DOHH2 (cell line): ENCODE measurements around the gene POLR2B.
"Not testable (repeated sequence)": the region's sequence is repeated elsewhere in the genome, so short reads cannot be mapped to it uniquely, and the experiment has no call there.

Experiments
- H3F3A ChIP-seq: fragments of 200-600 bp; sonication (generic), shearing (Covaris generic); 2 replicates; pipeline ENCODE4 v1.6.0; 2016; ENCODE audit warnings: antibody characterized with exemption, mild to moderate bottlenecking; ENCODE audit not compliant: control insufficient read depth, insufficient read depth
- H3K27ac ChIP-seq: fragments of 200-600 bp; sonication (generic); 2 replicates; pipeline ENCODE4 v1.5.1; 2014; ENCODE audit warnings: low read depth, mild to moderate bottlenecking, low read length, moderate library complexity
- H3K27me3 ChIP-seq: fragments of 200-600 bp; sonication (generic); 2 replicates; pipeline ENCODE4 v1.6.1; 2014; ENCODE audit warnings: mild to moderate bottlenecking, low read length, mixed read lengths; ENCODE audit not compliant: control insufficient read depth
- H3K36me3 ChIP-seq: fragments of 200-600 bp; sonication (generic); 2 replicates; pipeline ENCODE4 v1.6.1; 2014; ENCODE audit warnings: mild to moderate bottlenecking, low read length, moderate library complexity, mixed read lengths; ENCODE audit not compliant: control insufficient read depth
- H3K4me1 ChIP-seq: fragments of 200-600 bp; sonication (generic); 2 replicates; pipeline ENCODE4 v1.6.1; 2014; ENCODE audit warnings: mild to moderate bottlenecking, low read length, mixed read lengths; ENCODE audit not compliant: control insufficient read depth
- H3K4me2 ChIP-seq: fragments of 200-600 bp; sonication (generic); 2 replicates; pipeline ENCODE4 v1.6.0; 2014; ENCODE audit warnings: mild to moderate bottlenecking, low read length, moderate library complexity
- H3K4me3 ChIP-seq: fragments of 200-600 bp; sonication (generic); 2 replicates; pipeline ENCODE4 v1.5.1; 2014; ENCODE audit warnings: mild to moderate bottlenecking, low read length, mixed read lengths
- H3K79me2 ChIP-seq: fragments of 200-600 bp; sonication (generic); 2 replicates; pipeline ENCODE4 v1.6.1; 2014; ENCODE audit warnings: mild to moderate bottlenecking, low read length, mixed read lengths; ENCODE audit not compliant: control insufficient read depth
- H3K9me2 ChIP-seq: fragments of 200-600 bp; sonication (generic); replicated peaks from 2 replicates; pipeline ENCODE4 v1.6.1; 2014; ENCODE audit warnings: mild to moderate bottlenecking, low read length, mixed read lengths; ENCODE audit not compliant: control insufficient read depth
- H3K9me3 ChIP-seq: fragments of 200-600 bp; sonication (generic); 2 replicates; pipeline ENCODE4 v1.6.1; 2014; ENCODE audit warnings: antibody characterized with exemption, low read length, mixed read lengths; ENCODE audit not compliant: control insufficient read depth, insufficient read depth
- H4K20me1 ChIP-seq: fragments of 200-600 bp; sonication (generic); 2 replicates; pipeline ENCODE4 v1.6.0; 2014; ENCODE audit warnings: low read depth, mild to moderate bottlenecking, antibody characterized with exemption, low read length, moderate library complexity; ENCODE audit not compliant: control insufficient read depth, insufficient read depth
- EZH2phosphoT487 ChIP-seq: fragments of 200-600 bp; sonication (generic); IDR thresholded peaks from 2 replicates; pipeline ENCODE4 v1.6.1; 2017; ENCODE audit warnings: borderline replicate concordance, mild to moderate bottlenecking, antibody characterized with exemption, low read length, moderate library complexity, mixed read lengths
- TF ChIP-seq, protein P1 (sequence below): fragments of 200-600 bp; sonication (generic); IDR thresholded peaks from one replicate; pipeline ENCODE4 v1.5.1; 2014; ENCODE audit warnings: antibody characterized with exemption, mild to moderate bottlenecking, low read depth, low read length; ENCODE audit not compliant: poor library complexity, severe bottlenecking

The POLR2B gene

DNA sequence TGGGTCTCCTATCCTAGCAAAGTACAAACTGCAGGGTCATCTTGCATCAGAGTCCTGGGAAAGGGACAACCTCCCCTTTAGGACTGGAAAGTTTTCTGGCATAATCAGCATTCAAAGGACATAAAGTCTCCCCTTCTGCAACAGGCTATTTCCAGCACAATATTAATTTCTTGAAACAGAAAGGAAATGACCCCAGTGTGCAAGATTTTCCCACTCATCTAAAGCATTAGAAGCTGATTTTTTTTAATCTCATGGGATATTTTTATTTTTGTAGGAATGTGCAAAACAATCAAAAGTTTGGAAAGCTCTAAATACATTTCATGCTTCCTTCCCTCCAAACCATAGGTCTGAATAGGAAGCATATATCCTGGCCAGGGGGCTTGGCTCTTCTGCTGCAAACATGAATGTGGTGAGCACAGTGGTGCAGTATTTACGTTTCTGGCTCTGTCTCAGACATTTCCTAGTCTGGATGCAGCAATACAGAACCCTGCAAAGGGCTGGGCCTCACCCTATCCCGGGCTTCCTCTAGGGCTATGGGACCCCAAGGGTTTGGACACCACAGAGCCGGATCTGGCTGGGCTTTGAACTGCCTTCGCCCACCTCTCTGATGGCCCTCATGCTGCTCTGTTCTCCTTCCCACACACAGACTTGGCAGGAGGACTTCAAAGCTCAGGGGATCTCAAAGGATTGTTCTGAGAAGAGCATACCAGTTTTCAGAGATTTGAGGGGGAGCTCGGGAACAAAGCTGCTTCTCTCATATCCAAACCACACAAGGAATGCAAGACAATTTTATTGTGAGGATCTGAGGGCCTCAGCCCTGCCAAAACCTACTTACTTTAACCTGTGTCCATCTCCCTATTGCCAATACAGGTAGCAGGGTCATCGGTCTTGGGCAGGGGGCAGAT, 64.9 kb downstream of the POLR2B start:
- peaks cover 4% of the 10 kb centered on the region; the same call in 1 of the 2 replicates for H3K27me3 ChIP-seq
- TF ChIP-seq EZH2phosphoT487, result no peak
- TF ChIP-seq, protein P1, sequence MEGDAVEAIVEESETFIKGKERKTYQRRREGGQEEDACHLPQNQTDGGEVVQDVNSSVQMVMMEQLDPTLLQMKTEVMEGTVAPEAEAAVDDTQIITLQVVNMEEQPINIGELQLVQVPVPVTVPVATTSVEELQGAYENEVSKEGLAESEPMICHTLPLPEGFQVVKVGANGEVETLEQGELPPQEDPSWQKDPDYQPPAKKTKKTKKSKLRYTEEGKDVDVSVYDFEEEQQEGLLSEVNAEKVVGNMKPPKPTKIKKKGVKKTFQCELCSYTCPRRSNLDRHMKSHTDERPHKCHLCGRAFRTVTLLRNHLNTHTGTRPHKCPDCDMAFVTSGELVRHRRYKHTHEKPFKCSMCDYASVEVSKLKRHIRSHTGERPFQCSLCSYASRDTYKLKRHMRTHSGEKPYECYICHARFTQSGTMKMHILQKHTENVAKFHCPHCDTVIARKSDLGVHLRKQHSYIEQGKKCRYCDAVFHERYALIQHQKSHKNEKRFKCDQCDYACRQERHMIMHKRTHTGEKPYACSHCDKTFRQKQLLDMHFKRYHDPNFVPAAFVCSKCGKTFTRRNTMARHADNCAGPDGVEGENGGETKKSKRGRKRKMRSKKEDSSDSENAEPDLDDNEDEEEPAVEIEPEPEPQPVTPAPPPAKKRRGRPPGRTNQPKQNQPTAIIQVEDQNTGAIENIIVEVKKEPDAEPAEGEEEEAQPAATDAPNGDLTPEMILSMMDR, result no peak
- no peak overlapping the region for H3K4me3 ChIP-seq
- H3K4me1 ChIP-seq, result no peaks in the 10 kb centered on the region
- H3K79me2 ChIP-seq, result no peaks in the 10 kb centered on the region
- no peaks in the 10 kb centered on the region for H3K9me3 ChIP-seq
- H3K27ac ChIP-seq, result no peak overlapping the region
- H3K36me3 ChIP-seq, result no peaks in the 10 kb centered on the region
- no peaks in the 10 kb centered on the region for H4K20me1 ChIP-seq
- H3K9me2 ChIP-seq, result no peaks in the 10 kb centered on the region
- no peak overlapping the region for H3K4me2 ChIP-seq
- no peaks in the 10 kb centered on the region for H3F3A ChIP-seq

DNA sequence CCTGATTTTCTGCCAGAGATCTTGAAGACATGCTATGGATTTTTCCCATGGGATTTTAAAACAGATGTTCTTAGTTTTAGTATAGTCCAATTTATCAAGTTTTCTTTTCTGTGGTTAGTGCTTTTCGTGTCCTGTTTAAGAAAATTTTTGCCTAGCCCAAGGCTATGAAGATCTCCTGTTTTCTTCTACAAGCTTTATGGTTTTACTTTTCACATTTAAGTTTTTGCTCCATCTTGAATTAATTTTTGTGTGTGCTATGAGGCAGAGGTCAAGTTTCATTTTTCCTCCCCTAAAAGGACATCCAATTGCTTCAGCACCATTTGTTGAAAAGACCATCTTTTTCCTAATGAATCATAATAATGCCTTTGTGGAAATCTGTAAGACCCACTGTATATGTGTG, 65.6 kb downstream of the POLR2B start:
- Histone ChIP-seq H3K36me3 (no peaks in the 10 kb centered on the region), H3K4me3 (no peak overlapping the region), H3K27ac (no peak overlapping the region), H4K20me1 (no peaks in the 10 kb centered on the region), H3K9me3 (no peaks in the 10 kb centered on the region), H3K27me3 (peaks cover 4% of the 10 kb centered on the region; the same call in 1 of the 2 replicates), H3K9me2 (no peaks in the 10 kb centered on the region), H3F3A (no peaks in the 10 kb centered on the region), H3K4me1 (no peaks in the 10 kb centered on the region), H3K4me2 (no peak overlapping the region), H3K79me2 (no peaks in the 10 kb centered on the region)
- TF ChIP-seq EZH2phosphoT487, result no peak
- TF ChIP-seq, protein P1, result no peak

DNA sequence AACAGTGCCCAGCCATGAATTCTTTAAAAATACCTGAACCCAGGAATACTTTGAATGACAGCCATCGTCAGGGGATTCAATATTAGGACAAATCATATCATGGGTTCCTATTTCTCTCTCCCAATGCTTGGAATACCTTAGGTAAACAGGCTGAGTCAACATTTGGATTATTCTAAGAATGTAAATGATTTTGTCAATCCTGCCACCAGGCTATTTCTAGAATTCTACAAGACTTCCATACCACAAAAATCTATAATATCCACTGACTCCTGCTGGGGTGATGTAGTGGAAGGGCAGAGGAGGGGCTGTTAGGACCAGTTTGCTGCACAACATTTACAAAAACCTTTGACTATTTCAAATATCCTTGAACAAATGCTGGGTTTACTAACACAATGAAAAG, 66.3 kb downstream of the POLR2B start:
- no peaks in the 10 kb centered on the region for H4K20me1 ChIP-seq

DNA sequence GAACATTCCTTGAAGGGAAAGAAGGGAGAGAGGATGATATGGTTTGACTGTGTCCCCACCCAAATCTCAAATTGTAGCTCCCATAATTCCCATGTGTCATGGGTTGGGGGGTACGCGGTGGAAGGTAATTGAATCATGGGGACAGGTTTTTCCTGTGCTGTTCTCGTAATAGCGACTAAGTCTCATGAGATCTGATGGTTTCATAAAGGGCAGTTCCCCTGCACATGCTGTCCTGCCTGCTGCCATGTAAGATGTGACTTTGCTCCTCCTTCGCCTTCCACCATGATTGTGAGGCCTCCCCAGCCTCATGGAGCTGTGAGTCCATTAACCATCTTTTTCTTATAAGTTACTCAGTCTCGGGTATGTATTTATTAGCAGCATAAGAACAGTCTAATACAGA, 68.3 kb downstream of the POLR2B start:
- not testable (repeated sequence) for H3K9me3 ChIP-seq, H3K4me1 ChIP-seq, H3K9me2 ChIP-seq, H3F3A ChIP-seq, H3K27ac ChIP-seq, H3K27me3 ChIP-seq, H3K79me2 ChIP-seq, H3K4me3 ChIP-seq, H3K36me3 ChIP-seq, H3K4me2 ChIP-seq, H4K20me1 ChIP-seq

More for the DNA sequence above, 66.3 kb downstream of the POLR2B start:
- TF ChIP-seq, protein P1, result no peak
- no peak for TF ChIP-seq EZH2phosphoT487
- Histone ChIP-seq H3K4me1 (no peaks in the 10 kb centered on the region), H3F3A (no peaks in the 10 kb centered on the region), H3K9me3 (no peaks in the 10 kb centered on the region), H3K36me3 (no peaks in the 10 kb centered on the region), H3K27ac (no peak overlapping the region), H3K27me3 (peaks cover 4% of the 10 kb centered on the region; the same call in 1 of the 2 replicates), H3K79me2 (no peaks in the 10 kb centered on the region), H3K4me2 (no peak overlapping the region), H3K9me2 (no peaks in the 10 kb centered on the region), H3K4me3 (no peak overlapping the region)
